Tibial nerve (tissue), 3 donors: ENCODE data around the gene FNDC3A.

Experiments used
- POLR2A ChIP-seq, 2 donors: fragments of 450-650 bp; IDR thresholded peaks; one replicate each; pipeline ENCODE4 v1.6.1; 2017; ENCODE audit warnings: antibody characterized with exemption in 2 of 2, mild to moderate bottlenecking in 2 of 2, moderate library complexity in 2 of 2
- TF ChIP-seq, protein P1 (sequence below), 5 experiments: fragments of 200-600 bp in 3 of 5; fragments of 450-650 bp in 2 of 5; sonication (generic) in 3 of 5; IDR thresholded peaks; one replicate each; pipeline ENCODE4 v1.5.1; 2016 to 2019; ENCODE audit warnings: antibody characterized with exemption in 5 of 5, mild to moderate bottlenecking in 3 of 5, moderate library complexity in 2 of 5

- TF ChIP-seq, protein P1, sequence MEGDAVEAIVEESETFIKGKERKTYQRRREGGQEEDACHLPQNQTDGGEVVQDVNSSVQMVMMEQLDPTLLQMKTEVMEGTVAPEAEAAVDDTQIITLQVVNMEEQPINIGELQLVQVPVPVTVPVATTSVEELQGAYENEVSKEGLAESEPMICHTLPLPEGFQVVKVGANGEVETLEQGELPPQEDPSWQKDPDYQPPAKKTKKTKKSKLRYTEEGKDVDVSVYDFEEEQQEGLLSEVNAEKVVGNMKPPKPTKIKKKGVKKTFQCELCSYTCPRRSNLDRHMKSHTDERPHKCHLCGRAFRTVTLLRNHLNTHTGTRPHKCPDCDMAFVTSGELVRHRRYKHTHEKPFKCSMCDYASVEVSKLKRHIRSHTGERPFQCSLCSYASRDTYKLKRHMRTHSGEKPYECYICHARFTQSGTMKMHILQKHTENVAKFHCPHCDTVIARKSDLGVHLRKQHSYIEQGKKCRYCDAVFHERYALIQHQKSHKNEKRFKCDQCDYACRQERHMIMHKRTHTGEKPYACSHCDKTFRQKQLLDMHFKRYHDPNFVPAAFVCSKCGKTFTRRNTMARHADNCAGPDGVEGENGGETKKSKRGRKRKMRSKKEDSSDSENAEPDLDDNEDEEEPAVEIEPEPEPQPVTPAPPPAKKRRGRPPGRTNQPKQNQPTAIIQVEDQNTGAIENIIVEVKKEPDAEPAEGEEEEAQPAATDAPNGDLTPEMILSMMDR (IDR thresholded peaks at IDR 0.05) = no peak
- no peak for TF ChIP-seq POLR2A (IDR thresholded peaks at IDR 0.05)
Observed at GRCh38 chr13:48944221-48944620, 31.5 kb upstream of the FNDC3A start.
